Measurements from ENCODE around the gene BICD2.

GRCh38 chr9:92756792-92757191, 7.8 kb downstream of the BICD2 start:
- no peak for TF ChIP-seq CTCF (IDR thresholded peaks at IDR 0.05; ENCODE audit: borderline replicate concordance, extremely low read depth, low read length, poor library complexity, severe bottlenecking)
- TF ChIP-seq EZH2 (IDR thresholded peaks at IDR 0.05; ENCODE audit: borderline replicate concordance, low read depth, low read length, severe bottlenecking) = no peak
